ENCODE results near the gene KPNA3.

DNA sequence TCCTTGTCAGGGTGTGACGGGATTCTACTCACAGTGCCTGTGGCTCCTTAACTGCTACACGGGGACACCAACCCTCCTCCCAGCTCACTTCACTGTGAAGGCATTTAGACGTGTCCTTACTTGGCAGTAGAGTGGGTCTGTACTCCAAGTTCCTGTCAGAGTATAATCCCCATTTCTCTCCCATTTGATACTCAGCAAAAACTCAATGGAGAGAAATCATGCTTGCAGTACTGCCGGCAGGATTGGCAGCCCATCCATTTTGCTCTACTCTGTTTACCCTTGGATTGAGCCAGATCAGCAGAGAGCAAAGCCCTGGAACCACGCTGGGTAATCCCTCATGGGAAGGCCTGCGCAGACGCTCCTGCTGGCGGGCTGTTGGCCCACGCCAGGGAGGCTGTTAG lies 135.2 kb downstream of the KPNA3 start:
- TF ChIP-seq, protein P1, sequence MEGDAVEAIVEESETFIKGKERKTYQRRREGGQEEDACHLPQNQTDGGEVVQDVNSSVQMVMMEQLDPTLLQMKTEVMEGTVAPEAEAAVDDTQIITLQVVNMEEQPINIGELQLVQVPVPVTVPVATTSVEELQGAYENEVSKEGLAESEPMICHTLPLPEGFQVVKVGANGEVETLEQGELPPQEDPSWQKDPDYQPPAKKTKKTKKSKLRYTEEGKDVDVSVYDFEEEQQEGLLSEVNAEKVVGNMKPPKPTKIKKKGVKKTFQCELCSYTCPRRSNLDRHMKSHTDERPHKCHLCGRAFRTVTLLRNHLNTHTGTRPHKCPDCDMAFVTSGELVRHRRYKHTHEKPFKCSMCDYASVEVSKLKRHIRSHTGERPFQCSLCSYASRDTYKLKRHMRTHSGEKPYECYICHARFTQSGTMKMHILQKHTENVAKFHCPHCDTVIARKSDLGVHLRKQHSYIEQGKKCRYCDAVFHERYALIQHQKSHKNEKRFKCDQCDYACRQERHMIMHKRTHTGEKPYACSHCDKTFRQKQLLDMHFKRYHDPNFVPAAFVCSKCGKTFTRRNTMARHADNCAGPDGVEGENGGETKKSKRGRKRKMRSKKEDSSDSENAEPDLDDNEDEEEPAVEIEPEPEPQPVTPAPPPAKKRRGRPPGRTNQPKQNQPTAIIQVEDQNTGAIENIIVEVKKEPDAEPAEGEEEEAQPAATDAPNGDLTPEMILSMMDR (IDR thresholded peaks at IDR 0.05): no peak
- no peak for TF ChIP-seq POLR2AphosphoS5 (IDR thresholded peaks at IDR 0.05; ENCODE audit: low read depth, low read length)

Measured in Panc1 (cell line).